ENCODE data around the gene CPT2.
"Not testable (repeated sequence)": the region's sequence is repeated elsewhere in the genome, so short reads cannot be mapped to it uniquely, and the experiment has no call there.

The CPT2 gene

GRCh38 chr1:53182716-53183094, 13.9 kb upstream of the CPT2 start:
- DNase-seq (ENCODE audit: low read depth) = no peak

- DNase-seq (ENCODE audit: low read depth) = no peak
These were observed 13.3 kb upstream of the CPT2 start for GRCh38 chr1:53183095-53183990.

GRCh38 chr1:53185955-53186297, 10.7 kb upstream of the CPT2 start:
- not testable (repeated sequence) for DNase-seq (ENCODE audit: low read depth)

- no peak for DNase-seq (ENCODE audit: low read depth)
These were observed 10.1 kb upstream of the CPT2 start for GRCh38 chr1:53186533-53186932.

GRCh38 chr1:53187401-53187800, 9.2 kb upstream of the CPT2 start:
- DNase-seq (ENCODE audit: low read depth) = no peak

GRCh38 chr1:53188099-53188498, 8.5 kb upstream of the CPT2 start:
- DNase-seq (ENCODE audit: low read depth) = no peak

- DNase-seq (ENCODE audit: low read depth) = no peak
These were observed 7.6 kb upstream of the CPT2 start for GRCh38 chr1:53189061-53189460.

- DNase-seq (ENCODE audit: low read depth) = no peak
These were observed 6.4 kb upstream of the CPT2 start for GRCh38 chr1:53190210-53190611.

GRCh38 chr1:53195246-53196016, 1.2 kb upstream of the CPT2 start:
- no peak for DNase-seq (ENCODE audit: low read depth)

GRCh38 chr1:53196017-53196484, 573 bp upstream of the CPT2 start:
- no peak for DNase-seq (ENCODE audit: low read depth)

GRCh38 chr1:53197291-53198200, 922 bp downstream of the CPT2 start:
- no peak for DNase-seq (ENCODE audit: low read depth)

GRCh38 chr1:53198241-53198651, 1.6 kb downstream of the CPT2 start:
- DNase-seq (ENCODE audit: low read depth) = no peak

GRCh38 chr1:53203466-53203865, 6.8 kb downstream of the CPT2 start:
- DNase-seq (ENCODE audit: low read depth) = no peak

- not testable (repeated sequence) for DNase-seq (ENCODE audit: low read depth)
These were observed 8.9 kb downstream of the CPT2 start for GRCh38 chr1:53205496-53205895.

GRCh38 chr1:53206083-53206685, 9.6 kb downstream of the CPT2 start:
- not testable (repeated sequence) for DNase-seq (ENCODE audit: low read depth)

GRCh38 chr1:53206735-53207379, 10.2 kb downstream of the CPT2 start:
- no peak for DNase-seq (ENCODE audit: low read depth)

GRCh38 chr1:53207726-53208125, 11.1 kb downstream of the CPT2 start:
- no peak for DNase-seq (ENCODE audit: low read depth)

- no peak for DNase-seq (ENCODE audit: low read depth)
These were observed 13.7 kb downstream of the CPT2 start for GRCh38 chr1:53210352-53210751.

GRCh38 chr1:53210954-53211353, 14.3 kb downstream of the CPT2 start:
- no peak for DNase-seq (ENCODE audit: low read depth)

- no peak for DNase-seq (ENCODE audit: low read depth)
These were observed 17.8 kb downstream of the CPT2 start for GRCh38 chr1:53214376-53214940.

- DNase-seq (ENCODE audit: low read depth) = no peak
These were observed 21.6 kb downstream of the CPT2 start for GRCh38 chr1:53218201-53218600.

All from activated T-cell treated with anti-CD3 and anti-CD28 coated beads for 48 hours (primary cell).